Thoracic aorta (tissue), 2 donors: ENCODE measurements around the gene CD83. TPM values are rescaled to one million over a fixed set of nuclear protein-coding genes. Genes with fewer than 3 reads are reported as not detected.
"Not testable (repeated sequence)": the region's sequence is repeated elsewhere in the genome, so short reads cannot be mapped to it uniquely, and the experiment has no call there.

ENCODE experiments used
- ATAC-seq: fragments of 150-250 bp; one replicate; pipeline ENCODE4 v1.8.0; 2017; ENCODE audit warnings: low read depth; ENCODE audit not compliant: insufficient number of reproducible peaks, low FRiP score
- DNase-seq: peaks from one replicate; pipeline ENCODE4 v3.0.0-alpha.2; 2020; ENCODE audit warnings: low spot score
- H3K27ac ChIP-seq, 2 donors: fragments of 200-600 bp; sonication (generic); 1 replicate in 1 of 2; 2 replicates in 1 of 2; pipeline ENCODE4 v1.5.1; 2016; ENCODE audit warnings: mild to moderate bottlenecking in 2 of 2, moderate library complexity in 2 of 2
- H3K27me3 ChIP-seq: fragments of 200-600 bp; sonication (generic); replicated peaks from 2 replicates; pipeline ENCODE4 v1.6.0; 2016; ENCODE audit warnings: mild to moderate bottlenecking; ENCODE audit not compliant: insufficient read depth
- H3K36me3 ChIP-seq: fragments of 200-600 bp; sonication (generic); one replicate; pipeline ENCODE4 v1.5.1; 2016
- H3K4me1 ChIP-seq, 2 donors: fragments of 200-600 bp; sonication (generic); 1 replicate in 1 of 2; 2 replicates in 1 of 2; pipeline versions ENCODE4 v1.5.1 to v1.6.0; 2016; ENCODE audit warnings: low read depth in 2 of 2, mild to moderate bottlenecking in 1 of 2; ENCODE audit not compliant: control insufficient read depth in 1 of 2
- H3K4me3 ChIP-seq: fragments of 200-600 bp; sonication (generic); 2 replicates; pipeline ENCODE4 v1.5.1; 2016; ENCODE audit warnings: mild to moderate bottlenecking
- H3K9me3 ChIP-seq: fragments of 200-600 bp; sonication (generic); 2 replicates; pipeline ENCODE4 v1.5.1; 2016
- total RNA-seq, 2 donors: library from RNA; depleted of rRNA; stranded (reverse); fragments of >200 nt; gene quantifications; one replicate each; pipeline versions ENCODE4 v1.1.0 to v1.2.3, GENCODE V29; 2016
- TF ChIP-seq, protein P1 (sequence below): fragments of 200-600 bp; sonication (generic); IDR thresholded peaks from one replicate; pipeline ENCODE4 v1.5.1; 2019; ENCODE audit warnings: antibody characterized with exemption

The CD83 gene, protein sequence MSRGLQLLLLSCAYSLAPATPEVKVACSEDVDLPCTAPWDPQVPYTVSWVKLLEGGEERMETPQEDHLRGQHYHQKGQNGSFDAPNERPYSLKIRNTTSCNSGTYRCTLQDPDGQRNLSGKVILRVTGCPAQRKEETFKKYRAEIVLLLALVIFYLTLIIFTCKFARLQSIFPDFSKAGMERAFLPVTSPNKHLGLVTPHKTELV
- total RNA-seq, result 1 to 10 TPM; 1.1 to 8.0 TPM

DNA sequence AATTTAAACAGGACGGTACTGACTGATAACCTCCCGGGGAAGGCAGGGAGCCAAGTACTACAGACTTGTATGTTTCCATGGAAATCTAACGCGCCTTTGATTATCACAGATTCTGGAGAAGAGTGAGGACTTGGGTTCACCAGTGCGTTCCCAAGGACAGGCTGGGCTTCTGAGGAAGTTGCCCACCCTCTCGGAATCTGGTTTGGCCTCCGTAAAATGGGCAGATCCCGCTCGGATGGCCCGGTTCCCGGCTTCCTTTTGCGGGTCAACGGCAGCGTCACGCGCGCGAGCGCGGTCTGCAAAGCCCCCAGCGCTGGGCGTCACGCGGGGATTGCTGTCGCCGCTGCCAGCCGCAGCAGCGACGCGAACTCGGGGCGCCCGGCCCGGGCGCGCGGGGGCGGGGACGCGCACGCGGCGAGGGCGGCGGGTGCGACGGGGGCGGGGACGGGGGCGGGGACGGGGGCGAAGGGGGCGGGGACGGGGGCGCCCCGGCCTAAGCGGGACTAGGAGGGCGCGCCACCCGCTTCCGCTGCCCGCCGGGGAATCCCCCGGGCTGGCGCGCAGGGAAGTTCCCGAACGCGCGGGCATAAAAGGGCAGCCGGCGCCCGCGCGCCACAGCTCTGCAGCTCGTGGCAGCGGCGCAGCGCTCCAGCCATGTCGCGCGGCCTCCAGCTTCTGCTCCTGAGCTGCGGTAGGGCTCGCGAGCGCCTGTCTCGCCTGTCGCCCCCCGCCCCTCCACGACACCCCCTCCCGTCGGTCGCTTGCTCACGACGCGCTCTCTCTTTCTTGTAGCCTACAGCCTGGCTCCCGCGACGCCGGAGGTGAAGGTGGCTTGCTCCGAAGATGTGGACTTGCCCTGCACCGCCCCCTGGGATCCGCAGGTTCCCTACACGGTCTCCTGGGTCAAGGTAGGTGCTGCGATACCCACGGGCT lies at the start of gene CD83:
CD83 (plus strand) TSS at position 615 of the 933 bp plus-strand sequence; CDS start at position 655, 40 bp downstream.
- DNase-seq, result no peak
- Histone ChIP-seq H3K27ac (no peak within 1 kb of the TSS), H3K4me3 (peak within 1 kb of the TSS; percentile 84), H3K36me3 (no peaks in the 10 kb centered on the region), H3K27me3 (no peaks in the 10 kb centered on the region), H3K9me3 (no peaks in the 10 kb centered on the region), H3K4me1 (peaks cover 4 to 10% of the 10 kb centered on the region in 2 donors)
- no peak for ATAC-seq
- TF ChIP-seq, protein P1, sequence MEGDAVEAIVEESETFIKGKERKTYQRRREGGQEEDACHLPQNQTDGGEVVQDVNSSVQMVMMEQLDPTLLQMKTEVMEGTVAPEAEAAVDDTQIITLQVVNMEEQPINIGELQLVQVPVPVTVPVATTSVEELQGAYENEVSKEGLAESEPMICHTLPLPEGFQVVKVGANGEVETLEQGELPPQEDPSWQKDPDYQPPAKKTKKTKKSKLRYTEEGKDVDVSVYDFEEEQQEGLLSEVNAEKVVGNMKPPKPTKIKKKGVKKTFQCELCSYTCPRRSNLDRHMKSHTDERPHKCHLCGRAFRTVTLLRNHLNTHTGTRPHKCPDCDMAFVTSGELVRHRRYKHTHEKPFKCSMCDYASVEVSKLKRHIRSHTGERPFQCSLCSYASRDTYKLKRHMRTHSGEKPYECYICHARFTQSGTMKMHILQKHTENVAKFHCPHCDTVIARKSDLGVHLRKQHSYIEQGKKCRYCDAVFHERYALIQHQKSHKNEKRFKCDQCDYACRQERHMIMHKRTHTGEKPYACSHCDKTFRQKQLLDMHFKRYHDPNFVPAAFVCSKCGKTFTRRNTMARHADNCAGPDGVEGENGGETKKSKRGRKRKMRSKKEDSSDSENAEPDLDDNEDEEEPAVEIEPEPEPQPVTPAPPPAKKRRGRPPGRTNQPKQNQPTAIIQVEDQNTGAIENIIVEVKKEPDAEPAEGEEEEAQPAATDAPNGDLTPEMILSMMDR, result no peak

DNA sequence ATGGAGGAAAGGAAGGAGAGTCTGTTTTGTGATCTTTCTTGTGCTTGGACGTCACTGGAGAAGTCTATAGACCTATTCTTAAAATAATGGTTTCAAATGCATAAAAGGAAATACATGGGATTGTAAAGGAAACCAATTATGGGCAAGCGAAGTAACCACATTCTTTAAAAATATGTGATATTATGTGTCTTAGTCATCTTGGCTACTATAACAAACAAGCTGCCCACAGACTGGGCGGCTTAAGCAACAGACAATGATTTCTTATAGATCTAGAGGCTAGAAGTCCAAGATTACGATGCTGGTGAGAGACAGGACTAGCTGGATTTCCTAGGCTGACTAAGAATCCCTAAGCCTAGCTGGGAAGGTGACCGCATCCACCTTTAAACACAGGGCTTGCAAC lies 49.4 kb upstream of the CD83 start:
- H3K9me3 ChIP-seq, result no peaks in the 10 kb centered on the region
- H3K27me3 ChIP-seq, result no peaks in the 10 kb centered on the region
- H3K27ac ChIP-seq, result no peak overlapping the region
- H3K4me3 ChIP-seq, result no peak overlapping the region
- H3K36me3 ChIP-seq, result no peaks in the 10 kb centered on the region
- ATAC-seq (no peak), DNase-seq (no peak)
- no peaks in the 10 kb centered on the region for H3K4me1 ChIP-seq
- TF ChIP-seq, protein P1, result no peak

DNA sequence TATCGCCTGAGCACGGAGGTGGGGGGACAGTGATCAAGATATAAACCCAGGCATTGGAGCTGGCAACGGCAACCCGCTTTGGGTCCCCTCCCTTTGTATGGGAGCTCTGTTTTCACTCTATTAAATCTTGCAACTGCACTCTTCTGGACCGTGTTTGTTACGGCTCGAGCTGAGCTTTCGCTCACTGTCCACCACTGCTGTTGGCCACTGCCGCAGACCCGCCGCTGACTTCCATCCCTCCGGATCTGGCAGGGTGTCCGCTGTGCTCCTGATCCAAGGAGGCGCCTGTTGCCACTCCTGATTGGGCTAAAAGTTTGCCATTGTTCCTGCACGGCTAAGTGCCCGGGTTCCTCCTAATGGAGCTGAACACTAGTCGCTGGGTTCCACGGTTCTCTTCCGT lies 48.9 kb upstream of the CD83 start:
- H3K9me3 ChIP-seq, result no peaks in the 10 kb centered on the region
- no peak overlapping the region for H3K4me3 ChIP-seq
- DNase-seq (no peak), ATAC-seq (no peak)
- no peaks in the 10 kb centered on the region for H3K4me1 ChIP-seq
- TF ChIP-seq, protein P1, result no peak
- H3K27me3 ChIP-seq, result no peaks in the 10 kb centered on the region
- no peaks in the 10 kb centered on the region for H3K36me3 ChIP-seq
- no peak overlapping the region for H3K27ac ChIP-seq

DNA sequence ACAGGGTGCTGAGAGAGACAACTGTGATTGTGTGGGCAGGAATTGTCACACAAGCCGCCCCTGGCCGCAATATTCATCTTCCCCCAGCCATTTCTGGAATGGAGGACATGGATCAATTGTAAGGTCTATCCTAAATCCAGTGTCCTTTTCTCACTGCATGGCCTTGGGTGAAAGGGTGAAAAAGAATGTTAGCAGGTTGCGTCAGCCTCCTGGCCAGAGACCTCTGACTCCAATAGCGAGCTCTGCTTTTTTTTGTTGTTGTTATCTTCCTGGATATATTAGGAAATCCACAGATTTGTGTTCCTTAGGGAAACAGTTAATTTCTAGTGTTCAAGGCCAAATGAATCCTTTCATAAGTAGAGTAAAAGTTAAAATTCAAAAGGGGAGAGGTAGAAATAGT lies 47.1 kb upstream of the CD83 start:
- TF ChIP-seq, protein P1, result no peak
- Histone ChIP-seq H3K9me3 (no peaks in the 10 kb centered on the region), H3K36me3 (no peaks in the 10 kb centered on the region), H3K4me3 (no peak overlapping the region), H3K4me1 (no peaks in the 10 kb centered on the region), H3K27me3 (no peaks in the 10 kb centered on the region), H3K27ac (no peak overlapping the region)
- ATAC-seq (no peak), DNase-seq (no peak)

DNA sequence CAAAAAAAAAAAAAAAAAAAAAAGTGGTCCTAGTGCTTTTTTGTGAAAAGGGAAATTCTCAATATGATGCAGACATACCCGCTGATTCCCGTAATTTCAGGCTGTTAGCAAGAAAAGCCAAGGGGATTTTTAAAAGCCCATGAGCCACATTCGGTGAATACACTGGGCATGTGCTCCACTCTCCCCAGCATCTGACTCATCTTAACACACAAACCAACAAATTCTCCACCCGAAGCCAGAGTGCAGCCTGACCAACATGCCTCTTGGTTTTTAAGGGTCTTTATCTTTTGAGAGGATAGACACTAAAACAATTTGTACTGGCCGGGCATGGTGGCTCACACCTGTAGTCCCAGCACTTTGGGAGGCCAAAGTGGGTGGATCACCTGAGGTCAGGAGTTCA lies 45.5 kb upstream of the CD83 start:
- DNase-seq (no peak), ATAC-seq (no peak)
- no peaks in the 10 kb centered on the region for H3K27me3 ChIP-seq
- H3K36me3 ChIP-seq, result no peaks in the 10 kb centered on the region
- no peaks in the 10 kb centered on the region for H3K4me1 ChIP-seq
- H3K27ac ChIP-seq, result no peak overlapping the region
- TF ChIP-seq, protein P1, result no peak
- no peak overlapping the region for H3K4me3 ChIP-seq
- no peaks in the 10 kb centered on the region for H3K9me3 ChIP-seq

DNA sequence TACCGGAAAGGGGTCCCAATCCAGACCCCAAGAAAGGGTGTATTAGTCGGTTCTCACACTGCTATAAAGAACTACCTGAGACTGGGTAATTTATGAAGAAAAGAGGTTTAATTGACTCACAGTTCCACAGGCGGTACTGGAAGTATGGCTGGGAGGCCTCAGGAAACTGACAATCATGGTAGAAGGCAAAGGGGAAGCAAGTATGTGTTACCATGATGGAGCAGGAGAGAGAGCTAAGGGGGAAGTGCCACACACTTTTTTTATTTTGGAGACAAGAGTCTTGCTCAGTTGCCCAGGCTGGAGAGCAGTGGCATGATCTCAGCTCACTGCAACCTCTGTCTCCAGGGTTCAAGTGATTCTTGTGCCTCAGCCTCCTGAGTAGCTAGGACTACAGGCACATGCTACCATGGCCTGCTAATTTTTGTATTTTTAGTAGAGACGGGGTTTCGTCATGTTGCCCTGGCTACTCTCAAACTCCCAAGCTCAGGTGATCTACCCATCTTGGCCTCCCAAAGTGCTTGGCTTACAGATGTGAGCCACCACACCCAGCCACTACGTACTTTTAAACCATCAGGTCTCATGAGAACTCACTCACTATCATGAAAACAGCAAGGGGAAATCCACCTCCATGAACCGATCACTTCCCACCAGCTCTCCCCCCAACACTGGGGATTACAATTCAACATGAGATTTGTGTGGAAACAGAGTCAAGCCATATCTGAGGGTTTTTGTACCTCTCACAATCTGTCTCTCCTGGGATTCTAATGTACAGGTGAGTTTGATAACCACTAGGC lies 43.8 kb upstream of the CD83 start:
- not testable (repeated sequence) for H3K36me3 ChIP-seq, ATAC-seq, H3K27me3 ChIP-seq, H3K9me3 ChIP-seq, H3K4me1 ChIP-seq, H3K4me3 ChIP-seq, H3K27ac ChIP-seq, DNase-seq
